GM21786 (cell line): ENCODE data around the gene AVPR2.

Experiments
- ATAC-seq: cut with Tn5 transposase; IDR thresholded peaks from one replicate; pipeline ENCODE4 v1.9.1; 2021; ENCODE audit not compliant: unreplicated experiment

AVPR2 gene

DNA sequence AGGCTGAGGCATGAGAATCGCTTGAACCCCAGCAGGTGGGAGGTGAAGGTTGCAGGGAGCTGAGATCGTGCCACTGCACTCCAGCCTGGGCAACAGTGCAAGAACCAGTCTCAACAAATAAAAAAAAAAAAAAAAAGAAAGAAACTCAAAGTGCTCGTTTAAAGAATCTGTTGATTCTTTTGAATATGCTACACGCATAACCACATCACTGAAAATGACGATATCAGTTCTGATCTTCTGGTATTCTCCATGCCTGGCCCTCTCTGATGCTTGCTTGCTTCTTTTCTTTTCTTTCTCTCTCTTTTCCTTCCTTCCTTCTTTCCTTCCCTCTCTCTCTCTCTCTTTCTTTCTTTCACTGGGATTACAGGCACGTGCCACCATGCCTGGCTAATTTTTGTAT, 7.3 kb downstream of the AVPR2 start:
- ATAC-seq, result no peak

DNA sequence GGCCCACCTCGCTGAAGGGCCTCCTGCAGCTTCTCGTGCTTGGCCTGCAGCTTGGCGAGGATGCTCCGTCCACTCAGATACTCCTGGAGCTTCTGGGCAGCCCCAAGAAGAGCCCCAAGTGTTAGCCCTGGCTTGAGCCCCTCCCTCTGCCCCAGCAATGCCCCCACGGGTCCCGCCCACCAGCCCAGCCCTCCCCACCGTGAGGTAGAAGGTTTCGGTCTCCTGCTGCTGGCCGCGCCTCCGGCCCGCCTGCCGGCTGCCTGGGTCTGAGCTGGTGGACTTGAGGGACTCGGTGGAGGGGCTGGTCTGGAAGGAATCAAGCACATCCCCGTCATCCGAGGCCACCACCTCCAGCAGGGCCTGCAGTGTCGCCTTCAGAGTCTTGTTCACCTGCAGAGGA, 8.7 kb downstream of the AVPR2 start:
- no peak for ATAC-seq

DNA sequence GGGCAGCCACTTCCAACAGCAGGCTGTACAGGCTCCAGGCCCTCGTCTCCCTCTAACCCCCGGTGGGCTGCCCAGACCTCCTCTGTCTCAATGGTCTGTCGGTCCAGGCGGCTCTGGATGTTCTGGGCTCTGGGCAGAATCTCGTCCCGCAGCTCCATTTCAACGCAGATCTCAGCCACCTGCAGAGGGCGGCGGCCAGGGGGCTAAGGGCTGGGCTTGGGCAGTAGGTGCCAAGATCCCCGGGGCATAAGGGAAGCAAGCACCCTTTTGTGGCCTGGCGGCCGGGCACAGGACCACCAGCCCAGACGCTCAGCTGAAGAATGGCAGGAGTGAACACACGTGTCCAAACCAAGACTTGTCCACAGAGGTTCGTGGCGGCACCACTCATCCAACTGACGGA, 9.2 kb downstream of the AVPR2 start:
- ATAC-seq, result no peak

DNA sequence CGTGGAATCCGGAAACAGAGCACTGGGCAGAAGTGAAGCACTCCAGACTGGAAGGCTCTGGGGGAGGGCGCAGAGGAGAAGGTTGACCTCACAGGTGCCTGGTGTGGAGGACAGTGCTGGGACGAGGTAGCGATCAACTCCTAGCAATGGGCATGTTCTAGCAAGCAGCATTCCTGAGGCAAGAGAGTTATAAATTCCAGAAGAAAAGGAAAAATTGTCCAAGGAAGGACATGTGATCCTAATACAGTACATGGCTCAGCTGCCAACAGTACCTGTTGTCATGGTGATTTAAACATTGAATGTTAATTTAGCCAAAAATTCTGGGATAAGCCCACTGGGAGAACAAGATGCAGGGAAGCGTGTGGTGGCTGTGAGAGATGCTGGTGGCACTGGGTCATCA, 13.4 kb downstream of the AVPR2 start:
- ATAC-seq, result no peak

DNA sequence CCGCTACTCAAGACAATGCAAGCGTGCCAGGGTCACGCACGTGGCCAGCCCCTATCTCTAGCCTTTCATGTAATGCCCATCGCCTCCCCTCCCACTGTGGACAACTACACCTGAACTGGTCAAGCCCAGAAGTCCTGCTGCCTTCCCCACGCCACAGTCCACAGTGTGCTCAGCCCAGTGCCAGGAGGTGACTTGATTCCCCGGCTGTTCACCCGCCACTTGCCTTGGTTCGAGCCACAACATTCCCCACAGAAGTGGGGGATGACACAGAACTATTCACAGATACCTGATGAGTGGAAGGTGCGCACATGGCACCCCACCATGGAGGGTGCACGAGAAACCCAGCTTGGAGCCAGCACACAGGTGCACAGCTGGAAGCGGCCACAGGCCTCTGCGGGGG, 14.8 kb downstream of the AVPR2 start:
- no peak for ATAC-seq

DNA sequence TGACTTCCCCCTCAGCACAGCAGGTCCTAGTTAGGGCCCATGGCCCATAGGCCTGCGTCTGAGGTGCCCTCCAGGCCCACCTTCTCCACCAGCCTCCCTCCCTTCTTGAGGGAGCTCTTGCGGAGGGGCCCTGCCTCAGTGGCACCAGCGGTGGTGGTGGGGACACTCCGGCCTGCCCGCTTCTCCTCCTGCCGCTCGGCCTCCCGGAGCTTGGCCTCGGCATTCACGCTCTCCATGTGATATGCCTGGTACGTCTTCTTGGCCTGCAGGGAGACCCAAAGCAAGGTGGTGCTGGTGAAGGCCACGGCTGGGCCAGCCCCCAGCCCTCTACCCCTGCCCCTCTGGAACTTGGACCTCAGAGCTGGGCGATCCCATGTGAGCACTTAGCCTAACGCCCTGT, 16.1 kb downstream of the AVPR2 start:
- no peak for ATAC-seq

DNA sequence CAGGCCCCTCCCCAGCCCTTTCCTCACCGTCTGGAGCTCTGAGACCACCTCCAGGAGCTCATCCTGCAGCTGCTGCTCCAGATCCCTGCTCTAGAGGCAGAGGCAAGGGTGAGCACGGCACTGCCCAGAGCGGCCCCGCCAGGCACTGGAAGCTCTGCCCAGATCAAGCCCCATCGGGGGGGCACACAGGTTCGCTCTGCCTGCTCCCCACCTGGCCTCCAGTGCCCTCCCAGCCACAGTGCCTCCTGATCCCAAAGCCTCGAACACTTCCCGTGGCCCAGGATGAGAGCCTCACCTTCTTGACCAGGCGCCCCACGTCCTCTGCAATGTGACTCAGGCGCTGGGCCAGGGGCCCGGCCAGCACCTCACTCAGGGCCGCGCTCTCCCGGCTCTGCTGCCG, 16.6 kb downstream of the AVPR2 start:
- no peak for ATAC-seq

DNA sequence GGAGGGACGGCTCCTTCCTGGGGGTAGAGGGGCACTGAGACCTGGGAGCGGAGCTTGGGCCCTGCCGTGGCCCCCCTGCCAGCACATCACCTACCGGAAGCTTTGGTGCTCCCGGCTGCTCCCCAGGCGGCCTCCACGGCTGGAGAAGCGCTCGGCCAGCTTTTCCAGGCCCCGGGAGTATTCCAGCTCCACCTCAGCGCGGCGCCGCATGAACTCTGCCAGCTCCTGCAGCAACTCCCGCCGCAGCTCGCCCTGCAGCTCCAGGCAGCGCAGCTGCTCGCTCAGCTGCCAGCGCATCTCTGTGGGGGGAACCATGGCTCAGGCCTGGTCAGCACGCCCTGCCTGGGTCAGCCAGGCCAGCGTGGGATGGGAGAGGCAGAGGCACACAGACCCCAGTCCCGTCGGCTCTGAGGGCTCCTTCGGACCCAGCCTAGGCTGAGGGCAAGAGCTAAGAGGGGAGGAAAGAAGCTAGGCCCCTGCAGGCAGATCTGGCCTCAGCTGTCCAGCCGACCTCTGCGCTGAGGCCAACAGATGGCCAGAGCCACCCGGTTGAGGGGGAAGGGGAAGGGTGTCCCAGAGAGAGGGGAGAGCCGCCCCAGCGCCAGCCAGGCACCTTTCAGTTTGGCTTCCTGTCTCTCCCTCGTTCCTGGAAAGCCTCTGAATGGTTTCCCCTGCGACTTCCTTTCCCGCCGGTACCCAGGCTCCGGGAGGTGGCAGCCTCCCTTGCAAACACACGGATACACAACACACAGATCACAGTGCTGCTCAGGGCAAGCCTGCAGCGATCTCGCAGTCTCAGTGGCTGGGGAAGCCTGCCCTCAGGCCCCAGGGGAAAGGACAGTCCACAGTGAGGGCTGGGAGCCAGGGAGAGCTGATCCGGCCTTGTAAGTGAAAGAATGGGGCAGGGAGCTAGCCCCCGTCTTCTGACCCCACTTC, 17.3 kb downstream of the AVPR2 start:
- ATAC-seq, result no peak

DNA sequence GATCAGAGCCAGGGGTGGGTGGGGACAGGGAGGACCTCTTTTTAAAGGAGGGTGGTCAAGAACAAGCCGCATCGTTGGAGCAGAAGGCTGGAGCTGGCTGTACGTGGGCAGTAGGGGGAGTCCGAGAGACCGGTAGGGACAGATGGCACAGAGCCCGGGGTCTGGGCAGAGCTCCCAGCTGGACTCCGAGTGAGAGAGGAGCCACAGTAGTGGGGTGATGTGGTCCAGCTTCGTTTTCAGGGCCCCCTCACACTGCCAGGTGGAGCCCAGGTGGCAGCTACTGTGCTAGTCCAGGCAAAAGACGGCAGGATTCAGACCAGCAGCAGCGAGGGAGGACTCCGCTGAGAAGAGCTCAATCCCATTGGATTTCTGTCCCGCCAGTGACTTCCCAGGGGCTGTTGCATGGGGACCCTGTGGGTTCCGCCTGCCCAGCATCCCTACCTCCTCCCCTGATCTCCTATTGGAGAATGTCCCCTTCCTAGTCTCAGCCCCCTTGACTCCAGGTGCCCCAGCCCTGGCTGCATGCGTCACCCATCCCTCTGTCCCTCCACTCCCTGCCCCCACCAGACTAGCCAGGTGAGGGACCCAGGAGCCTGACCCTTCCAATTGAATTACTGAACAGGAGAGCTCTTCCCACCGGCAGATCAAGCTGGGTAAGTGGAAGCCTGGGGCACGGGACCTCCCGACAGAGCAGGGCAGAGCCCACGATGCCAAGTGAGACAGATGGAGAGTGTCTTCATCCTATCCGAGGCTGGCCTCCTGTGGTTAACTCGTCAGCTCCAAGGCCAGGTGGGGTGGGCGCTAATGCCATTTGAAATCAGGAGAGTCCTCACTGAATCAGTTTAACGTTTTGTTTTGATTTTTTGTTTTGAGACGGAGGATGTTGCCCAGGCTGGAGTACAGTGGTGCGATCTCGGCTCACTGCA, 18.7 kb downstream of the AVPR2 start:
- no peak for ATAC-seq

DNA sequence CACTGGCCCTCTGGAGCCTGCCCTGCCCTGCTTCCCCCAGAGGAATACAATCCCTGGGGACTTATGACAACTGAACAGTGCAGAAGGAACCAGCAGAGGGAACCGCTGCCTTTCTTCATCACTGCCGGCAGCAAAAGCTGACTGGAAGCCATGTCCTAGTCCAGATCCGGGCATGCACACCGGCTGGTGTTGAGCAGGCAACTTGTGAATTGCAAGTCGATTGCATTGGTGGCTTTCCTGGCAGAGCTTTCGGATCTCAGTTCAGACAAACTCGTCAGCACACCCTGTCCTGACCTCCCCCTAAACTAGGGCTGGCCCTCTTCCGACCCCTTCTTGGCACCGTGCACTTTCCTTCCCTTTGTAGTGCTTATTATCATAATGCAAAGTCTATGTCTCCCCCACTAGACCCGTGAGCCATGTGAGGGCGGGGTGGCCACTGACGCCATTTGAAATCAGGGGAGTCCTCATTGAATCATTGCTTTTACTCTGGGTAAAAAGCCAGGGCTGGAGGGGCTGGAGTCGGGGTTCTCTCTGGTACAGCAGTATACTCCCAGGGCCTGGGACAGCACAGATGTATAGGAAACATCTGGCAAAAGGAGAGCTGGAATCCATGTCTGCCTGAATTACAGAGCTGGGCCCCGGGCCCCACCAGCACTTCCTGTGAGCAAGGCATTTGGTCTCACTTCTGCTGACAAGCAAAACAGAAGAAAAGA, 19.8 kb downstream of the AVPR2 start:
- no peak for ATAC-seq

DNA sequence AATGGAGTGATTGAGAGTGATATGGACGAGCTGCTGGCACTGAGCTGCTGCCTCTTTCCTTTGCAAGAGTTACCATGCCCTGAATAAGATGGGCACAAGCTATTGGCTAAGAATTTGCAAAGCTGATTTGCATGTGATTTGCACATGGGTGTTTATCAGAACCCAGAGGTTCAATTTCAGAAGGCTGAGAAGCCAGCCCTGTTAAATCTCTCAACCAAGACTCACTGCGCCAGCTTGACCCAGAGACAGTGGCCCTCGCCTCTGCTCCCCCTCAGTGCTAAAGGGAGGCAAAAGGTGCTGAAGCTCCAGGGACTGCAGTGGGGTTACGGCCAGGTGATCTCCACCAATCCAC, 20.9 kb downstream of the AVPR2 start:
- ATAC-seq, result no peak

DNA sequence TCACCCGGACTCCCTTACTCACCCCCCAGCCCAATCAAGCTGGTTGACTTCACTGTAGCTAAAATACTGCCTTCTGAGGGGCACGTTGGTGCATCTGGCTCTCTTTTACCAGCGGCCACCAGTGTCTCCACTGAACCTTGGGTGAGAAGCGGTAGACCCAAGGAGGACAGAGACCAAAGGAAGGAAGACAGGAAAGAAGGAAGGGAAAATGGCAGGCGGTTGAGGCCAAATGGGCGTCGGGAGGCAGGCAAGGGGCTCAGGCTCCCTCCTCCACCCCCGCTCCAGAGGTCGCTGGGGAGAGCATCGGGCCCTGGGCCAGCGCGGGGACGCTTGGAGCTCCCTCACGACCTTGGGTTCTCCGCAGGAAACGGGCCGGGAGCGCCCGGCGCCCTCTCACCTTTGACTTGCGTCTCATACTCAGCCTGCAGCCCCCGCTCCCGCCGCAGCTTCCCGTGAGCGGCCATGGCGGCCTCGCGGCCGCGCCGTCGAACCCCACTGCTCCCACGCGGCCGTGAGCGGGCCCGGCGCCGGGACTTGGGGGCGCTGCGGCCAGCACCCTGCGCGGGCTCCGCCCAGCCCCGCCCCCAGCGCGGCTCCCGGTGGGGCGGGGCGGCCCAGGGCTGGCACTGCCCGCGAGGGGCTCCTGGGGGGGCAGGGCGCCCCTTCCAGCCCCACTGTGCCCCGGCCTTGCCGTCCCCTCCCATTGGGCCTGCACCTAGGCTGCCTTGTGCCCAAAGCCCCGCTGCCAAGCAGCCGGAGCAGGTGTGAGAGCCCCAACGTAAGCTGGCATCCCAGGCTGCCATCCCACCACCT, 21.5 kb downstream of the AVPR2 start, which contains the start of gene ARHGAP4:
ARHGAP4 (minus strand) TSS at position 526 of the 813 bp plus-strand sequence; CDS start at position 464, 62 bp downstream.
- ATAC-seq, result no peak

DNA sequence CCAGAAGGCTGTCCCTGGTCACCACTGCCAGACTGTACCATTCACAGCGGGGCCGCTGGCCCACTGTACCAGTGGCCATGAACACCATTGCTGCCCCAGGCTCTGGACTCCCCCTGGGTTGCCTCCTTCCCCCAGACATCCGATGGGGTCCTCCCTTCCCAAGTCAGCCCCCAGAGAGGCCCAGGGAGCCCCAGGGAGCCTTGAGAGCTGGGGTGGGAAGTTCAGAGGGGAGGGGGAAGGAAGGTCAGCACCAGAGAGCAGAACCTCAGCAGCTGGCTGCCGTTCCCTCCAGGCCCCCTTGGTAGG, 22.0 kb downstream of the AVPR2 start:
- no peak for ATAC-seq

DNA sequence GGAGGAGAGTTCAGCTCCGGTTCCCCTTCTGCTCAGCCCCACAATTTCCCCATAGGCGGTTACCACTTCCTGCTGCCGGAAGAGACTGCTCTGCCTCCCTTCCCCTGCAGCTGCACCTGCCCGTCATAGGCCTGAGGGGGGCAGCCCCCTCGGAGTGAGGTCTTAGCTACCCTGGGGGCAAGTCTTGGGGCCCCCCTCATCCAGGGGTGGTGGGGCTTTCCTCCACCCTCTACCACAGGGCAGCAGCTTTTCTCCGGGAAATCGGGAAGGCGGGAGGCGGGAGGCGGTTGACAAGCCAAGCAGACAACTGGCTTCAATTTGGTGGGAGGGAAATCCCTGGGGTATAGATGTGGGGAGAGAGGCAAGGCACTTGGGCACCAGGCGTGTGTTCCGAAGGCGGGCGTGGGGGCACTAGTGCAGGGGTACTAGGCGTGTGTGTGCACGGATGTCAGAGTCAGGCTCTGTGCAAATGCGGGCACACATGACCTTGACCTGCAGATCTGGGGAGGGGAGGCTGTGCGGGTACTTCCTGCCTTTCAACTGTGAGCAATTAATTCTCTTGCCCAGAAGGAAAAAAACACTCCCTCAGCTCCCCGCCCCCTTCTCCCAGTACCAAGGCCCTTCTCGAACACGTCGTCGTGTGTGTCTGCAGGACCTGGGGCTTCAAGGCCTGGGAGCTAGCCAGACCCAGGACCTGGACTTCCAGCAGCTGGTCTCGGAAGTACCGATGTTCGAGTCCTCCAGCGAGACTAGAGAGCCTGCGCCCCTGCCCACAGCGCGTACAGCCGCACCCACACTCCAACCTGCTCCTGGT, 22.6 kb downstream of the AVPR2 start:
- peak; percentile 43 for ATAC-seq

DNA sequence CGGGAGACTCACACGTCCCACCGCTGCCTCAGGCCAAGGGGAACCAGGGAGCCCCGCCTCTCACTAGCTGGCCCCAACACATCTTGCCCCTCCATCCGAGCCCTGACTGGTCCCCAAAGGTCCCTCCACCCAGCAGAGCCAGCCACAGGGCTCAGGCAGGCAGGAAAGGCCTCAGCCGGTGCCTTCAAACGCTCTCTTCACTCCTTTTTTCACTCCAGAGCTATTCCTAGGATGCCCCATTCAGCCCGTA, 23.1 kb downstream of the AVPR2 start:
- ATAC-seq, result no peak

DNA sequence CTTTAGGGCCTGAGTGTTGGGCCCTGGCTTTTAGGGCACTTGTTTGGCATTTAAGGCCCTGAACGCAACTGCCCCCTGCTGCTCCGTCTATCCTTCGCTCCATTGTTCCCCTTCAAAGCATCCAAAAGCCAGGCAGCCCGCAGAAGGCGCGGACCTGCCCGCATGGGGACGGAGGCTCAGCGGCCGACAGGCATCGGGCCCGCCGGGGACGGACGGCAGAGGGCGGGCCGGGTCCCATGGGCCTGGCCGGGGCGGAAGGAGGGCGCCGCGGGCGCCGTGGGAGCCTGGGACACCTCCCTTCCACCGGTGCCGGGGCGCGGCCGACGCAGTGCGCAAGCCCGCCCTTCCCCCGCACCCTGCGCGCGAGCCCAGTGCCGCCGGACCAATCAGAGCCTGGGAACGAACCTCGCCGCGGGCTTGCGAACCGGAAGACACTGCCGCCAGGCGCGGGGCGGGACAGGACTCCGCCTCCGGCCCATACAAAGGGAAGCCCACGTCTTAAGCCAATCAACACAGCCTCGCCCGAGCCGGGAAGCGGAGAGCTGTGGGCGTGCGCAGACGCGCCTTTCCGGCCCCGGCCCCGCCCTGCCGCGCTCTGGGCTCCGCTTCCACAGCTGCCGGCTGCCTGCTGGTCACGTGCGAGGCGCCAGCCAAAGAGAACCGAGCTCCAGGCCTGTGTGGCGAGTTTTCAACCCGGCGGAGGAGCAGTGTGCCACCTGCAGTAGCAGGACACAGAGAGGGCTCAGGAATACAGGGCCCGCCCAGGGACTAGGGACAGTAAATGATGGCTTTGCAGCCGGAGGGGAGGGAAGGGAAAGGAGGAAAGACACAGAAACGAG, 23.7 kb downstream of the AVPR2 start:
- peak; percentile 75 for ATAC-seq

DNA sequence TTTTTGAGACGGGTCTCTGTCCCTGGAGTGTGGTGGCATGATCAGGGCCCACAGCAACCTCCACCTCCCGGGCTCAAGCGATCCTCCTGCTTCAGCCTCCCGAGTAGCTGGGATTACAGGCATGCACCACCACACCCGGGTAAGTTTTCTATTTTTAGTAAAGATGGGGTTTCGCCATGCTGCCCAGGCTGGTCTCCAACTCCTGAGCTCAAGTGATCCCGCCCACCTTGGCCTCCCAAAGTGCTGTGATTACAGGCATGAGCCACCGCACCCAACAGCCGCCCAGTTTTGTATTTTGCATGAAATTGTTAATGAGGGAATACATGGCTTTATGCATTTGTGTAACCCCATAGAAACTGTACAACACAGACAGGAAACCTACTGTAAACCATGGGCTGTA, 24.4 kb downstream of the AVPR2 start:
- ATAC-seq, result no peak

DNA sequence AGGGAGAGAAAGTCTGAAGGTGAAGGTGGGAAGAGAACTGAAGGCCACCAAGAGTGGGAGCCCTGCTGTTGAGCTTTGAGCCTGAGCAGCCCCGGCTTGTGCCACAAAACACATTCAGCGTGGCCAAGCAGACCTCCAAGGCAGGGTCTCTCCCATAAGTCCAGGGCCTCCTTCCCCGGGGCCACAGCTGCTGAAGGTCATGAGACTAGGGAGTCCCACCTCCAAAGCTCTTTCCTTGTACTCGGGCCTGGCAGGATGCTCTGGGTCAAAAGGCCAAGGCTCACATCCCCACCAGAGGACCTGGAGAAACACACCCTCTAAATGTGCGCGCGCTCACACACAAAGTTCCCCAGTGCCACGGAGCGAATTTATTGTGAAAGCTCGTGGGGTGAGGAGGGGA, 25.1 kb downstream of the AVPR2 start:
- ATAC-seq, result no peak
